DOHH2 (cell line): ENCODE measurements around the gene UBE2Q2.

Experiments used
- H3F3A ChIP-seq: fragments of 200-600 bp; sonication (generic), shearing (Covaris generic); 2 replicates; pipeline ENCODE4 v1.6.0; 2016; ENCODE audit warnings: antibody characterized with exemption, mild to moderate bottlenecking; ENCODE audit not compliant: control insufficient read depth, insufficient read depth
- H3K27ac ChIP-seq: fragments of 200-600 bp; sonication (generic); 2 replicates; pipeline ENCODE4 v1.5.1; 2014; ENCODE audit warnings: low read depth, mild to moderate bottlenecking, low read length, moderate library complexity
- H3K27me3 ChIP-seq: fragments of 200-600 bp; sonication (generic); 2 replicates; pipeline ENCODE4 v1.6.1; 2014; ENCODE audit warnings: mild to moderate bottlenecking, low read length, mixed read lengths; ENCODE audit not compliant: control insufficient read depth
- H3K36me3 ChIP-seq: fragments of 200-600 bp; sonication (generic); 2 replicates; pipeline ENCODE4 v1.6.1; 2014; ENCODE audit warnings: mild to moderate bottlenecking, low read length, moderate library complexity, mixed read lengths; ENCODE audit not compliant: control insufficient read depth
- H3K4me1 ChIP-seq: fragments of 200-600 bp; sonication (generic); 2 replicates; pipeline ENCODE4 v1.6.1; 2014; ENCODE audit warnings: mild to moderate bottlenecking, low read length, mixed read lengths; ENCODE audit not compliant: control insufficient read depth
- H3K4me2 ChIP-seq: fragments of 200-600 bp; sonication (generic); 2 replicates; pipeline ENCODE4 v1.6.0; 2014; ENCODE audit warnings: mild to moderate bottlenecking, low read length, moderate library complexity
- H3K4me3 ChIP-seq: fragments of 200-600 bp; sonication (generic); 2 replicates; pipeline ENCODE4 v1.5.1; 2014; ENCODE audit warnings: mild to moderate bottlenecking, low read length, mixed read lengths
- H3K79me2 ChIP-seq: fragments of 200-600 bp; sonication (generic); 2 replicates; pipeline ENCODE4 v1.6.1; 2014; ENCODE audit warnings: mild to moderate bottlenecking, low read length, mixed read lengths; ENCODE audit not compliant: control insufficient read depth
- H3K9me2 ChIP-seq: fragments of 200-600 bp; sonication (generic); replicated peaks from 2 replicates; pipeline ENCODE4 v1.6.1; 2014; ENCODE audit warnings: mild to moderate bottlenecking, low read length, mixed read lengths; ENCODE audit not compliant: control insufficient read depth
- H3K9me3 ChIP-seq: fragments of 200-600 bp; sonication (generic); 2 replicates; pipeline ENCODE4 v1.6.1; 2014; ENCODE audit warnings: antibody characterized with exemption, low read length, mixed read lengths; ENCODE audit not compliant: control insufficient read depth, insufficient read depth
- H4K20me1 ChIP-seq: fragments of 200-600 bp; sonication (generic); 2 replicates; pipeline ENCODE4 v1.6.0; 2014; ENCODE audit warnings: low read depth, mild to moderate bottlenecking, antibody characterized with exemption, low read length, moderate library complexity; ENCODE audit not compliant: control insufficient read depth, insufficient read depth
- CTCF ChIP-seq: fragments of 200-600 bp; sonication (generic); IDR thresholded peaks from one replicate; pipeline ENCODE4 v1.5.1; 2014; ENCODE audit warnings: antibody characterized with exemption, mild to moderate bottlenecking, low read depth, low read length; ENCODE audit not compliant: poor library complexity, severe bottlenecking
- EZH2phosphoT487 ChIP-seq: fragments of 200-600 bp; sonication (generic); IDR thresholded peaks from 2 replicates; pipeline ENCODE4 v1.6.1; 2017; ENCODE audit warnings: borderline replicate concordance, mild to moderate bottlenecking, antibody characterized with exemption, low read length, moderate library complexity, mixed read lengths

Gene UBE2Q2

GRCh38 chr15:75918135-75918534 lies 74.9 kb downstream of the UBE2Q2 start:
- H3K79me2 ChIP-seq, result peaks cover 2% of the 10 kb centered on the region; the same call in 1 of the 2 replicates
- H4K20me1 ChIP-seq, result 0 out of 2 replicates have a peak, but pooled peaks cover 4% of the 10 kb centered on the region
- no peaks in the 10 kb centered on the region for H3K9me3 ChIP-seq
- H3K27ac ChIP-seq, result no peak overlapping the region
- no peaks in the 10 kb centered on the region for H3K9me2 ChIP-seq
- no peaks in the 10 kb centered on the region for H3K27me3 ChIP-seq
- H3F3A ChIP-seq, result no peaks in the 10 kb centered on the region
- no peaks in the 10 kb centered on the region for H3K4me1 ChIP-seq
- peaks cover 51% of the 10 kb centered on the region for H3K36me3 ChIP-seq
- no peak overlapping the region for H3K4me2 ChIP-seq
- no peak for TF ChIP-seq EZH2phosphoT487
- TF ChIP-seq CTCF, result no peak
- H3K4me3 ChIP-seq, result no peak overlapping the region

GRCh38 chr15:75920079-75920478 lies 76.8 kb downstream of the UBE2Q2 start:
- Histone ChIP-seq H3K9me3 (no peaks in the 10 kb centered on the region), H3F3A (no peaks in the 10 kb centered on the region), H3K4me2 (no peak overlapping the region), H3K4me3 (no peak overlapping the region), H3K36me3 (peaks cover 33% of the 10 kb centered on the region), H3K4me1 (peaks cover 4% of the 10 kb centered on the region), H3K9me2 (no peaks in the 10 kb centered on the region), H3K27me3 (no peaks in the 10 kb centered on the region), H3K27ac (no peak overlapping the region), H4K20me1 (0 out of 2 replicates have a peak, but pooled peaks cover 4% of the 10 kb centered on the region), H3K79me2 (no peaks in the 10 kb centered on the region)
- TF ChIP-seq CTCF, result no peak
- TF ChIP-seq EZH2phosphoT487, result no peak

- H3K79me2 ChIP-seq, result no peaks in the 10 kb centered on the region
- H3K27me3 ChIP-seq, result no peaks in the 10 kb centered on the region
- H3K4me1 ChIP-seq, result peaks cover 20% of the 10 kb centered on the region
- no peak overlapping the region for H3K27ac ChIP-seq
- H3F3A ChIP-seq, result no peaks in the 10 kb centered on the region
- H3K9me2 ChIP-seq, result no peaks in the 10 kb centered on the region
- H4K20me1 ChIP-seq, result 0 out of 2 replicates have a peak, but pooled peaks cover 4% of the 10 kb centered on the region
- no peaks in the 10 kb centered on the region for H3K9me3 ChIP-seq
- no peak overlapping the region for H3K4me2 ChIP-seq
- no peak overlapping the region for H3K4me3 ChIP-seq
- no peak for TF ChIP-seq EZH2phosphoT487
- TF ChIP-seq CTCF, result peak; percentile 57
- peaks cover 41% of the 10 kb centered on the region for H3K36me3 ChIP-seq
These were observed 78.8 kb downstream of the UBE2Q2 start for GRCh38 chr15:75921732-75922703.
